Measurements from ENCODE around the gene PRKCZ.
"Not testable (repeated sequence)": the region's sequence is repeated elsewhere in the genome, so short reads cannot be mapped to it uniquely, and the experiment has no call there.

PRKCZ gene

GRCh38 chr1:2090216-2090890, 40.1 kb downstream of the PRKCZ start:
- no peak for DNase-seq

- peak; percentile 60 for DNase-seq
Observed at GRCh38 chr1:2091611-2092604, 41.7 kb downstream of the PRKCZ start.

- DNase-seq = no peak
Observed at GRCh38 chr1:2093055-2093454, 42.8 kb downstream of the PRKCZ start.

GRCh38 chr1:2093636-2094035, 43.4 kb downstream of the PRKCZ start:
- DNase-seq = no peak

- not testable (repeated sequence) for DNase-seq
Observed at GRCh38 chr1:2094269-2095158, 44.3 kb downstream of the PRKCZ start.

- DNase-seq = no peak
Observed at GRCh38 chr1:2095394-2095793, 45.2 kb downstream of the PRKCZ start.

- no peak for DNase-seq
Observed at GRCh38 chr1:2095981-2096736, 45.9 kb downstream of the PRKCZ start.

- no peak for DNase-seq
Observed at GRCh38 chr1:2097386-2098300, 47.4 kb downstream of the PRKCZ start.

- DNase-seq = no peak
Observed at GRCh38 chr1:2098301-2098698, 48.1 kb downstream of the PRKCZ start.

GRCh38 chr1:2098839-2099785, 48.9 kb downstream of the PRKCZ start:
- no peak for DNase-seq

- DNase-seq = no peak
Observed at GRCh38 chr1:2099886-2100779, 49.9 kb downstream of the PRKCZ start.

- DNase-seq = no peak
Observed at GRCh38 chr1:2100780-2101108, 50.5 kb downstream of the PRKCZ start.

GRCh38 chr1:2101531-2101930, 51.3 kb downstream of the PRKCZ start:
- no peak for DNase-seq

- no peak for DNase-seq
Observed at GRCh38 chr1:2101946-2102345, 51.7 kb downstream of the PRKCZ start.

GRCh38 chr1:2102753-2103152, 52.5 kb downstream of the PRKCZ start:
- no peak for DNase-seq

GRCh38 chr1:2103266-2103900, 53.2 kb downstream of the PRKCZ start:
- no peak for DNase-seq

- DNase-seq = no peak
Observed at GRCh38 chr1:2103901-2104590, 53.8 kb downstream of the PRKCZ start.

Data from activated T-cell treated with anti-CD3 and anti-CD28 coated beads, Interleukin-2, amount 50 U/mL, for 1 hour (primary cell).